ENCODE results near the gene NRP1.

DNA sequence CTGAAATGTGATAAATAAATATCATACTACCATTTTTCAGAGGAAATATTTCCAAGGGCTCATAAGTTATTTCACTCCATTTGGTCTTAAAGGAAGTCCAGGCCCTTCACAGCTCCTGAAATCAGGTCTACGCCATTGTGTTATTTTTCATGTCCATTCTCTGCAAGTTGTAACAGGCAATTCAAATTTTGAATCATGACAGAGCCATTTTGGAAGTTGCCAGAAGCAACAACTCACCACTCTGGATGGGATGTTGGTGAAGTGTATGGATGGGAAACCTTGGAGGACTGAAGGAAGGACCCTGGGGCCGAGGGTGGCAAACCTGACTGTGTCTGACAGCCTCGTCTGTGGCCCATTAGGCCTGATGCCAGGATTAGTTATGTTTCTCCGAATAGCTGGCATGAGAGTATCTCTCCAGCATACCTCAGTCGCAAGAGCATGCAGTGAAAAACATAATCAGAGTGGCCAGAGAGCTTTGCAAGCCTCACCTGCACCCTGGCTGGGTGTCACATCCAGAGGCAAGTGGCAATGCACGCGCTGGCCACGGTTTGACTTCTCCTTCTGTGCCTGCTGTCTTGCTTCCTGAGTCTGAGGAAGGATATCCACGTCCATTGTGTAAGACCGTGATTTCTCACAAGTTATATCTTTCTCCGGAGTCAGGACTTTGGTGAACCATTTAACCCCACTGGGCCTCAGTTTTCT, 87.1 kb downstream of the NRP1 start:
- TF ChIP-seq, protein P1, sequence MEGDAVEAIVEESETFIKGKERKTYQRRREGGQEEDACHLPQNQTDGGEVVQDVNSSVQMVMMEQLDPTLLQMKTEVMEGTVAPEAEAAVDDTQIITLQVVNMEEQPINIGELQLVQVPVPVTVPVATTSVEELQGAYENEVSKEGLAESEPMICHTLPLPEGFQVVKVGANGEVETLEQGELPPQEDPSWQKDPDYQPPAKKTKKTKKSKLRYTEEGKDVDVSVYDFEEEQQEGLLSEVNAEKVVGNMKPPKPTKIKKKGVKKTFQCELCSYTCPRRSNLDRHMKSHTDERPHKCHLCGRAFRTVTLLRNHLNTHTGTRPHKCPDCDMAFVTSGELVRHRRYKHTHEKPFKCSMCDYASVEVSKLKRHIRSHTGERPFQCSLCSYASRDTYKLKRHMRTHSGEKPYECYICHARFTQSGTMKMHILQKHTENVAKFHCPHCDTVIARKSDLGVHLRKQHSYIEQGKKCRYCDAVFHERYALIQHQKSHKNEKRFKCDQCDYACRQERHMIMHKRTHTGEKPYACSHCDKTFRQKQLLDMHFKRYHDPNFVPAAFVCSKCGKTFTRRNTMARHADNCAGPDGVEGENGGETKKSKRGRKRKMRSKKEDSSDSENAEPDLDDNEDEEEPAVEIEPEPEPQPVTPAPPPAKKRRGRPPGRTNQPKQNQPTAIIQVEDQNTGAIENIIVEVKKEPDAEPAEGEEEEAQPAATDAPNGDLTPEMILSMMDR (conservative IDR thresholded peaks at IDR 0.05; ENCODE audit: low read depth, low read length) = no peak
- TF ChIP-seq EZH2phosphoT487 (IDR thresholded peaks at IDR 0.05; ENCODE audit: borderline replicate concordance, low read length) = no peak

Data from PC-3 (cell line).